ENCODE data around the gene SLC9C1. TPM values are rescaled to one million over a fixed set of nuclear protein-coding genes. Genes with fewer than 3 reads are reported as not detected.

Gene SLC9C1
- polyA plus RNA-seq, 4 donors, result 0.47 to 1.2 (median 0.65) TPM

Other genes with a start within 250 kb of the SLC9C1 start
- gene C3orf52, start 207.8 kb downstream of the SLC9C1 start, polyA plus RNA-seq (ENCODE audit: insufficient read length in 4 of 4), result 1 to 10 TPM; 5.1 to 9.7 (median 6.5) TPM
- 1 to 10 TPM in 3 of 4 donors, under 1 TPM in 1; 0.90 to 3.6 (median 1.8) TPM for gene GCSAM, start 161.0 kb downstream of the SLC9C1 start, polyA plus RNA-seq (ENCODE audit: insufficient read length in 4 of 4)
- 10 to 100 TPM; 34.0 to 41.8 (median 36.5) TPM for gene CD200, start 38.9 kb upstream of the SLC9C1 start, polyA plus RNA-seq (ENCODE audit: insufficient read length in 4 of 4)
- under 1 TPM; 0.32 to 0.84 (median 0.57) TPM for gene BTLA, start 205.3 kb upstream of the SLC9C1 start, polyA plus RNA-seq (ENCODE audit: insufficient read length in 4 of 4)